SK-N-SH (cell line): ENCODE measurements around the gene MCC. TPM values are rescaled to one million over a fixed set of nuclear protein-coding genes. Genes with fewer than 3 reads are reported as not detected.

Source experiments
- CTCF ChIA-PET: fragments of 300-600, 350-600 bp; formaldehyde crosslinking; extraction: SDS; loops from one replicate; lab custom pipeline; 2021; lab: Yijun Ruan, JAX
- POLR2A ChIA-PET: fragments of 350-600 bp; sonication (Branson Sonifier 250); formaldehyde crosslinking; extraction: SDS; loops from one replicate; lab custom pipeline; 2020; ENCODE audit warnings: antibody characterized with exemption, inconsistent platforms; lab: Yijun Ruan, JAX
- DNase-seq: peaks from one replicate; pipeline ENCODE4 v3.0.0; 2012
- H2AFZ ChIP-seq: fragments of 200-600 bp; sonication (generic); 2 replicates; pipeline ENCODE4 v1.8.1; 2016; ENCODE audit warnings: antibody characterized with exemption, mild to moderate bottlenecking, low read depth
- H3F3A ChIP-seq: fragments of 200-600 bp; sonication (generic); replicated peaks from 2 replicates; pipeline ENCODE3; 2016; ENCODE audit warnings: antibody characterized with exemption, mild to moderate bottlenecking; ENCODE audit not compliant: insufficient read depth
- H3K27ac ChIP-seq, 2 experiments: fragments of 200-500 bp in 1 of 2; fragments of 200-600 bp in 1 of 2; sonication (Bioruptor generic) in 1 of 2; sonication (generic), shearing (Covaris generic) in 1 of 2; 2 replicates each; pipeline versions ENCODE4 v1.5.1 to v1.6.1; 2014 to 2016; ENCODE audit warnings: low read depth in 2 of 2, inconsistent platforms in 1 of 2, low read length in 1 of 2, mild to moderate bottlenecking in 1 of 2, mixed read lengths in 1 of 2
- H3K27me3 ChIP-seq: fragments of 200-600 bp; sonication (generic), shearing (Covaris generic); 2 replicates; pipeline ENCODE4 v1.6.1; 2016; ENCODE audit warnings: mixed run types; ENCODE audit not compliant: insufficient read depth
- H3K36me3 ChIP-seq, 2 experiments: fragments of 200-500 bp in 1 of 2; fragments of 200-600 bp in 1 of 2; sonication (Bioruptor generic) in 1 of 2; sonication (generic) in 1 of 2; replicated peaks in 1 of 2; 2 replicates each; pipeline versions ENCODE3 to v1.5.1; 2014 to 2016; ENCODE audit warnings: low read length in 1 of 2, mild to moderate bottlenecking in 1 of 2; ENCODE audit not compliant: insufficient read depth in 2 of 2, control insufficient read depth in 1 of 2
- H3K4me1 ChIP-seq, 2 experiments: fragments of 200-500 bp in 1 of 2; fragments of 200-600 bp in 1 of 2; sonication (Bioruptor generic) in 1 of 2; sonication (generic), shearing (Covaris generic) in 1 of 2; 2 replicates each; pipeline versions ENCODE4 v1.5.1 to v1.6.1; 2014 to 2016; ENCODE audit warnings: low read depth in 1 of 2, low read length in 1 of 2, mixed run types in 1 of 2; ENCODE audit not compliant: insufficient read depth in 2 of 2, control insufficient read depth in 1 of 2
- H3K4me2 ChIP-seq: fragments of 200-600 bp; sonication (generic), shearing (Covaris generic); 2 replicates; pipeline ENCODE4 v1.6.1; 2017; ENCODE audit warnings: mixed run types
- H3K4me3 ChIP-seq, 2 experiments: fragments of 200-500 bp in 1 of 2; fragments of 200-600 bp in 1 of 2; sonication (Bioruptor generic) in 1 of 2; sonication (generic), shearing (Covaris generic) in 1 of 2; 2 replicates each; pipeline versions ENCODE4 v1.5.1 to v1.8.1; 2014 to 2016; ENCODE audit warnings: low read depth in 2 of 2, inconsistent platforms in 1 of 2, low read length in 1 of 2, mild to moderate bottlenecking in 1 of 2, mixed read lengths in 1 of 2, moderate library complexity in 1 of 2
- H3K79me2 ChIP-seq: fragments of 200-600 bp; sonication (generic); 2 replicates; pipeline ENCODE4 v1.8.1; 2017; ENCODE audit warnings: mild to moderate bottlenecking; ENCODE audit not compliant: insufficient read depth
- H3K9ac ChIP-seq: fragments of 200-600 bp; sonication (generic); 2 replicates; pipeline ENCODE4 v1.6.1; 2017; ENCODE audit warnings: mixed run types
- H3K9me2 ChIP-seq: fragments of 200-600 bp; sonication (generic); 2 replicates; pipeline ENCODE4 v1.6.1; 2017; ENCODE audit warnings: mixed run types
- H3K9me3 ChIP-seq: fragments of 200-600 bp; sonication (generic); 2 replicates; pipeline ENCODE4 v1.6.1; 2017; ENCODE audit warnings: mixed run types, mild to moderate bottlenecking, moderate library complexity
- H4K20me1 ChIP-seq: fragments of 200-600 bp; sonication (generic); 2 replicates; pipeline ENCODE4 v1.6.1; 2017; ENCODE audit warnings: mild to moderate bottlenecking, mixed run types; ENCODE audit not compliant: insufficient read depth
- CHD2 ChIP-seq: fragments of 150-350 bp; IDR thresholded peaks from 2 replicates; pipeline ENCODE4 v1.6.1; 2018; ENCODE audit warnings: low read length; ENCODE audit not compliant: partially characterized antibody
- EP300 ChIP-seq, 2 experiments: IDR thresholded peaks; 2 replicates each; pipeline versions ENCODE4 v1.4.0 to v1.6.1; 2012; ENCODE audit warnings: borderline replicate concordance in 1 of 2, low read depth in 1 of 2, low read length in 1 of 2
- FOSL2 ChIP-seq: IDR thresholded peaks from 2 replicates; pipeline ENCODE4 v1.4.0; 2012; ENCODE audit warnings: low read depth, mild to moderate bottlenecking, moderate library complexity, borderline replicate concordance
- JUND ChIP-seq: IDR thresholded peaks from 2 replicates; pipeline ENCODE4 v1.4.0; 2012
- MAX ChIP-seq: IDR thresholded peaks from 2 replicates; pipeline ENCODE4 v1.4.0; 2012; ENCODE audit warnings: low read depth
- NRF1 ChIP-seq: IDR thresholded peaks from 2 replicates; pipeline ENCODE4 v1.6.1; 2012; ENCODE audit warnings: low read depth, mild to moderate bottlenecking, low read length
- PBX3 ChIP-seq: IDR thresholded peaks from 2 replicates; pipeline ENCODE4; 2012
- RAD21 ChIP-seq: IDR thresholded peaks from 2 replicates; pipeline ENCODE4 v1.6.1; 2012; ENCODE audit warnings: mild to moderate bottlenecking, low read length
- RCOR1 ChIP-seq: fragments of 150-350 bp; IDR thresholded peaks from 2 replicates; pipeline ENCODE4 v1.6.1; 2017; ENCODE audit warnings: antibody characterized with exemption, low read length
- REST ChIP-seq: IDR thresholded peaks from 2 replicates; pipeline ENCODE4 v1.6.1; 2012; ENCODE audit warnings: mild to moderate bottlenecking, low read depth, low read length, moderate library complexity
- RFX5 ChIP-seq: IDR thresholded peaks from 2 replicates; pipeline ENCODE4 v1.6.1; 2012; ENCODE audit warnings: mild to moderate bottlenecking, improper control_type of control experiment, low read length
- RXRA ChIP-seq: IDR thresholded peaks from 2 replicates; pipeline ENCODE4 v1.4.0; 2012; ENCODE audit warnings: low read depth, mild to moderate bottlenecking, borderline replicate concordance
- TCF12 ChIP-seq: IDR thresholded peaks from 2 replicates; pipeline ENCODE4 v1.4.0; 2012
- USF1 ChIP-seq: IDR thresholded peaks from 2 replicates; pipeline ENCODE4 v1.4.0; 2012; ENCODE audit warnings: low read depth, borderline replicate concordance
- YY1 ChIP-seq: IDR thresholded peaks from 2 replicates; pipeline ENCODE4 v1.4.0; 2012; ENCODE audit warnings: low read depth, mild to moderate bottlenecking
- WGBS: methylation state at CpG from one replicate; pipeline ENCODE4 v1.1.6; 2017; ENCODE audit warnings: low lambda C conversion rate; 5-methylcytosine and 5-hydroxymethylcytosine counted together
- polyA plus RNA-seq, 3 experiments: library from polyadenylated mRNA; depleted of rRNA; stranded (reverse); fragments of >200 nt; gene quantifications; 2 replicates each; pipeline ENCODE4 v1.2.3, GENCODE V29; 2012

MCC gene
- polyA plus RNA-seq, 1 of the 3 experiments (the other 2 are of a cell fraction), result 3.6 TPM

GRCh38 chr5:113042491-113043243, 445.6 kb downstream of the MCC start:
- H3K36me3 ChIP-seq, result no peaks in the 10 kb centered on the region
- no peaks in the 10 kb centered on the region for H3K9me3 ChIP-seq
- H3K4me2 ChIP-seq, result no peak overlapping the region
- POLR2A ChIA-PET, result no interaction called here
- peak overlapping the region in 1 of 2 experiments; percentile 74; a peak in 2 of 4 replicates for H3K27ac ChIP-seq
- peak overlapping the region; percentile 73 for H2AFZ ChIP-seq
- no peak overlapping the region for H3K9ac ChIP-seq
- no peaks in the 10 kb centered on the region for H3K79me2 ChIP-seq
- DNase-seq, result no peak
- no peaks in the 10 kb centered on the region for H4K20me1 ChIP-seq
- H3K9me2 ChIP-seq, result no peaks in the 10 kb centered on the region
- CTCF ChIA-PET, result interaction anchor here (0.6 to 3.4 kb wide), 16 partner anchors 10 to 563 kb away, joined by 3 to 15 read pairs (median 4); no protein-coding TSS in a partner anchor
- no peak overlapping the region for H3K4me3 ChIP-seq
- peaks cover 0 to 16% of the 10 kb centered on the region in 2 experiments; a peak in 2 of 4 replicates for H3K4me1 ChIP-seq
- WGBS, result 68% methylated on average over 4 of the region's 4 CpGs
- H3K27me3 ChIP-seq, result no peaks in the 10 kb centered on the region
- no peaks in the 10 kb centered on the region for H3F3A ChIP-seq
- TF ChIP-seq YY1 (no peak), USF1 (no peak), TCF12 (no peak), PBX3 (no peak), FOSL2 (no peak), RXRA (no peak)

GRCh38 chr5:113040672-113041260, 447.5 kb downstream of the MCC start:
- POLR2A ChIA-PET, result no interaction called here
- CTCF ChIA-PET, result interaction anchor here (1.3 to 1.5 kb wide), 2 partner anchors 17 to 44 kb away, joined by 4 read pairs; no protein-coding TSS in a partner anchor
- TF ChIP-seq REST, result no peak
- no peak for TF ChIP-seq JUND
- no peak for TF ChIP-seq CHD2
- no peak for TF ChIP-seq NRF1
- TF ChIP-seq RCOR1, result no peak
- TF ChIP-seq PBX3, result no peak
- TF ChIP-seq EP300 (IDR thresholded peaks at IDR 0.05; ENCODE audit: borderline replicate concordance in 1 of 2, low read depth in 1 of 2, low read length in 1 of 2), result no peak
- TF ChIP-seq MAX, result no peak
- TF ChIP-seq USF1, result no peak
- no peak for TF ChIP-seq RFX5
- no peak for TF ChIP-seq RAD21

More at GRCh38 chr5:113040672-113041260, 447.5 kb downstream of the MCC start:
- Histone ChIP-seq H3K4me3 (no peak overlapping the region), H3K4me1 (peaks cover 0 to 16% of the 10 kb centered on the region in 2 experiments; a peak in 2 of 4 replicates), H3K27me3 (no peaks in the 10 kb centered on the region), H3K79me2 (no peaks in the 10 kb centered on the region), H3K27ac (peak overlapping the region in 1 of 2 experiments; percentile 23; a peak in 2 of 4 replicates), H3F3A (no peaks in the 10 kb centered on the region), H3K4me2 (no peak overlapping the region), H4K20me1 (no peaks in the 10 kb centered on the region), H3K9me3 (no peaks in the 10 kb centered on the region), H3K36me3 (no peaks in the 10 kb centered on the region), H2AFZ (no peak overlapping the region), H3K9ac (no peak overlapping the region), H3K9me2 (no peaks in the 10 kb centered on the region)
- no peak for DNase-seq
- 92% methylated on average over 6 of the region's 6 CpGs for WGBS
